K562 (cell line): Measurements from ENCODE around the gene DBT. TPM values are rescaled to one million over a fixed set of nuclear protein-coding genes. Genes with fewer than 3 reads are reported as not detected.

ENCODE experiments used
- GABPB1 ChIP-seq: sonication (generic); formaldehyde crosslinking; IDR thresholded peaks from 2 replicates; pipeline ENCODE4 v1.8.0; 2022; ENCODE audit warnings: mild to moderate bottlenecking, missing genetic modification reagents
- MLLT1 ChIP-seq, 2 experiments: fragments of 450-650 bp; IDR thresholded peaks; 2 replicates each; pipeline ENCODE4 v1.6.1; 2016
- PRMT5 ChIP-seq: sonication (generic); formaldehyde crosslinking; IDR thresholded peaks from 2 replicates; pipeline ENCODE4 v1.5.0; 2020; ENCODE audit warnings: missing genetic modification reagents
- RBM39 ChIP-seq: fragments of 200-400 bp; formaldehyde crosslinking; optimal IDR thresholded peaks from 2 replicates; pipeline ENCODE3; 2018; ENCODE audit warnings: low read depth, low read length
- RCOR1 ChIP-seq, 2 experiments: IDR thresholded peaks; 2 replicates each; pipeline ENCODE4 v1.6.1; 2012; ENCODE audit warnings: low read depth in 2 of 2, low read length in 2 of 2, borderline replicate concordance in 1 of 2, improper control_type of control experiment in 1 of 2
- TBP ChIP-seq: optimal IDR thresholded peaks from 2 replicates; pipeline ENCODE3; 2011; ENCODE audit warnings: low read depth, low read length, improper control_type of control experiment
- TEAD4 ChIP-seq, 2 experiments: sonication (generic) in 1 of 2; formaldehyde crosslinking in 1 of 2; IDR thresholded peaks; 2 replicates each; pipeline versions ENCODE4 v1.6.1 to v1.8.0; 2012 to 2022; ENCODE audit warnings: borderline replicate concordance in 1 of 2, inconsistent platforms in 1 of 2, low read length in 1 of 2, mild to moderate bottlenecking in 1 of 2, missing genetic modification reagents in 1 of 2
- XRCC5 ChIP-seq: fragments of 200-400 bp; formaldehyde crosslinking; IDR thresholded peaks from 2 replicates; pipeline ENCODE4 v1.6.1; 2017; ENCODE audit warnings: low read depth, mild to moderate bottlenecking, low read length
- ZKSCAN3 ChIP-seq: fragments of 250-450 bp; sonication (Bioruptor Pico); IDR thresholded peaks from 2 replicates; pipeline ENCODE4 v1.4.0; 2020
- ZNF780A ChIP-seq: fragments of 250-450 bp; sonication (Bioruptor Pico); IDR thresholded peaks from 2 replicates; pipeline ENCODE4 v1.5.0; 2021; ENCODE audit warnings: mild to moderate bottlenecking
- polyA plus RNA-seq, 8 experiments: library from polyadenylated mRNA; depleted of rRNA in 4 of 8; stranded (reverse) in 5 of 8; unstranded in 3 of 8; fragments of >200 nt; fragmentation: Nextera tagmentation in 2 of 8; fragmentation: Illumina TruSeq in 1 of 8; extraction: Ambion mirVana in 2 of 8; extraction: Trizol in 1 of 8; gene quantifications; 2 replicates each; pipeline versions ENCODE4 v1.2.1 to v1.2.3, GENCODE V29; 2011 to 2014; ENCODE audit warnings: inconsistent platforms in 1 of 8, missing spikeins in 1 of 8
- total RNA-seq, 7 experiments: library from RNA; depleted of rRNA in 6 of 7; stranded (reverse); fragments of >200 nt in 6 of 7; fragmentation: Illumina TruSeq in 2 of 7; extraction: Trizol in 2 of 7; gene quantifications; 2 replicates each; pipeline versions ENCODE4 v1.2.1 to v1.2.3, GENCODE V29; 2011 to 2021; ENCODE audit warnings: low replicate concordance in 1 of 7
- TF ChIP-seq, protein P1 (sequence below): fragments of 450-650 bp; IDR thresholded peaks from 2 replicates; pipeline ENCODE4 v1.6.1; 2016; ENCODE audit warnings: low read depth
- TF ChIP-seq, protein P2 (sequence below): sonication (generic); formaldehyde crosslinking; IDR thresholded peaks from 2 replicates; pipeline ENCODE4 v1.8.1; 2023; ENCODE audit warnings: mild to moderate bottlenecking, missing genetic modification reagents
- TF ChIP-seq, protein P3 (sequence below): fragments of 250-450 bp; sonication (Bioruptor Pico); IDR thresholded peaks from 2 replicates; pipeline ENCODE4 v1.8.0; 2021; ENCODE audit warnings: moderate library complexity, mild to moderate bottlenecking, inconsistent platforms

Gene DBT
- total and polyA plus RNA-seq, 9 of the 15 experiments (the other 6 are each of a cell fraction or from before 2014, with no cell fraction given), result 2.7 to 13.5 (median 7.3) TPM

DNA sequence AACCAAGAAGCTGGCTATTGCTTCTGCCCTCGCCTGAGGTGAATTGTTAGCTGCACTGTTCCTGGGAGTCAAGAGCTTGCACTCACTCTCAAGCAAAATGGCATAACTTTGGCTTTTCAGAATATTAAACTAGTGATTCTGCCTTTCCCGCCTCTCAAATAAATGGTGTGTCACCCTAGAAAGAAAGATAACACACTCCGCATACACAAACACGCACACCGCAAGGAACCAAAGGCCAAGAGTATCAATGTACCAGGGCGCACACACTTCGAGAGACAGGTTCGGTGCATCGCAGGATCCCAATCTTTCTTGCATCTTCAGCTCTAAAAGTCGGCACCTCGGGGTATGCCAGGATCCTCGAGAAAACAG, 15.9 kb upstream of the DBT start (continued):
- TF ChIP-seq, protein P1, sequence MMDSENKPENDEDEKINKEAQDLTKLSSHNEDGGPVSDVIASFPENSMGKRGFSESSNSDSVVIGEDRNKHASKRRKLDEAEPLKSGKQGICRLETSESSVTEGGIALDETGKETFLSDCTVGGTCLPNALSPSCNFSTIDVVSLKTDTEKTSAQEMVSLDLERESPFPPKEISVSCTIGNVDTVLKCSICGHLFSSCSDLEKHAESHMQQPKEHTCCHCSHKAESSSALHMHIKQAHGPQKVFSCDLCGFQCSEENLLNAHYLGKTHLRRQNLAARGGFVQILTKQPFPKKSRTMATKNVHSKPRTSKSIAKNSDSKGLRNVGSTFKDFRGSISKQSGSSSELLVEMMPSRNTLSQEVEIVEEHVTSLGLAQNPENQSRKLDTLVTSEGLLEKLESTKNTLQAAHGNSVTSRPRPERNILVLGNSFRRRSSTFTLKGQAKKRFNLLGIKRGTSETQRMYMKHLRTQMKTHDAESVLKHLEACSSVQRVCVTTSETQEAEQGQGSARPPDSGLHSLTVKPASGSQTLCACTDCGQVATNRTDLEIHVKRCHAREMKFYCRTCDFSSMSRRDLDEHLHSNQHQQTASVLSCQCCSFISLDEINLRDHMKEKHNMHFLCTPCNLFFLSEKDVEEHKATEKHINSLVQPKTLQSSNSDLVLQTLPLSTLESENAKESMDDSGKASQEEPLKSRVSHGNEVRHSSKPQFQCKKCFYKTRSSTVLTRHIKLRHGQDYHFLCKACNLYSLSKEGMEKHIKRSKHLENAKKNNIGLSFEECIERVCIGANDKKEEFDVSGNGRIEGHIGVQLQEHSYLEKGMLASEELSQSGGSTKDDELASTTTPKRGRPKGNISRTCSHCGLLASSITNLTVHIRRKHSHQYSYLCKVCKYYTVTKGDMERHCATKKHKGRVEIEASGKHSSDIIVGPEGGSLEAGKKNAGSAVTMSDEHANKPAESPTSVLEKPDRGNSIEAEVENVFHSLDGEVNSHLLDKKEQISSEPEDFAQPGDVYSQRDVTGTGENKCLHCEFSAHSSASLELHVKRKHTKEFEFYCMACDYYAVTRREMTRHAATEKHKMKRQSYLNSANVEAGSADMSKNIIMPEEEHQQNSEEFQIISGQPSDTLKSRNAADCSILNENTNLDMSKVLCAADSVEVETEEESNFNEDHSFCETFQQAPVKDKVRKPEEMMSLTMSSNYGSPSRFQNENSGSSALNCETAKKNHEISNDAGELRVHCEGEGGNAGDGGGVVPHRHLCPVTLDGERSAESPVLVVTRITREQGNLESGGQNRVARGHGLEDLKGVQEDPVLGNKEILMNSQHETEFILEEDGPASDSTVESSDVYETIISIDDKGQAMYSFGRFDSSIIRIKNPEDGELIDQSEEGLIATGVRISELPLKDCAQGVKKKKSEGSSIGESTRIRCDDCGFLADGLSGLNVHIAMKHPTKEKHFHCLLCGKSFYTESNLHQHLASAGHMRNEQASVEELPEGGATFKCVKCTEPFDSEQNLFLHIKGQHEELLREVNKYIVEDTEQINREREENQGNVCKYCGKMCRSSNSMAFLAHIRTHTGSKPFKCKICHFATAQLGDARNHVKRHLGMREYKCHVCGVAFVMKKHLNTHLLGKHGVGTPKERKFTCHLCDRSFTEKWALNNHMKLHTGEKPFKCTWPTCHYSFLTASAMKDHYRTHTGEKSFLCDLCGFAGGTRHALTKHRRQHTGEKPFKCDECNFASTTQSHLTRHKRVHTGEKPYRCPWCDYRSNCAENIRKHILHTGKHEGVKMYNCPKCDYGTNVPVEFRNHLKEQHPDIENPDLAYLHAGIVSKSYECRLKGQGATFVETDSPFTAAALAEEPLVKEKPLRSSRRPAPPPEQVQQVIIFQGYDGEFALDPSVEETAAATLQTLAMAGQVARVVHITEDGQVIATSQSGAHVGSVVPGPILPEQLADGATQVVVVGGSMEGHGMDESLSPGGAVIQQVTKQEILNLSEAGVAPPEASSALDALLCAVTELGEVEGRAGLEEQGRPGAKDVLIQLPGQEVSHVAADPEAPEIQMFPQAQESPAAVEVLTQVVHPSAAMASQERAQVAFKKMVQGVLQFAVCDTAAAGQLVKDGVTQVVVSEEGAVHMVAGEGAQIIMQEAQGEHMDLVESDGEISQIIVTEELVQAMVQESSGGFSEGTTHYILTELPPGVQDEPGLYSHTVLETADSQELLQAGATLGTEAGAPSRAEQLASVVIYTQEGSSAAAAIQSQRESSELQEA, result no peak
- TF ChIP-seq ZKSCAN3 (CRISPR knock-in tag) (no peak), TEAD4 (IDR thresholded peaks at IDR 0.05; ENCODE audit: low read length) (0 out of 2 replicates have a peak, but pooled peaks have one; percentile 15), TEAD4 (CRISPR knock-in tag; IDR thresholded peaks at IDR 0.05; ENCODE audit: borderline replicate concordance) (no peak), MLLT1 (IDR thresholded peaks at IDR 0.05) (peak in 1 of 2 experiments; percentile 45; a peak in 1 of 4 replicates), ZNF780A (CRISPR knock-in tag) (no peak), GABPB1 (CRISPR knock-in tag) (no peak), RBM39 (no peak), XRCC5 (no peak), TBP (no peak), RCOR1 (IDR thresholded peaks at IDR 0.05; ENCODE audit: borderline replicate concordance in 1 of 2, low read depth in 2 of 2, low read length in 2 of 2) (no peak), PRMT5 (no peak)
- TF ChIP-seq, protein P2, sequence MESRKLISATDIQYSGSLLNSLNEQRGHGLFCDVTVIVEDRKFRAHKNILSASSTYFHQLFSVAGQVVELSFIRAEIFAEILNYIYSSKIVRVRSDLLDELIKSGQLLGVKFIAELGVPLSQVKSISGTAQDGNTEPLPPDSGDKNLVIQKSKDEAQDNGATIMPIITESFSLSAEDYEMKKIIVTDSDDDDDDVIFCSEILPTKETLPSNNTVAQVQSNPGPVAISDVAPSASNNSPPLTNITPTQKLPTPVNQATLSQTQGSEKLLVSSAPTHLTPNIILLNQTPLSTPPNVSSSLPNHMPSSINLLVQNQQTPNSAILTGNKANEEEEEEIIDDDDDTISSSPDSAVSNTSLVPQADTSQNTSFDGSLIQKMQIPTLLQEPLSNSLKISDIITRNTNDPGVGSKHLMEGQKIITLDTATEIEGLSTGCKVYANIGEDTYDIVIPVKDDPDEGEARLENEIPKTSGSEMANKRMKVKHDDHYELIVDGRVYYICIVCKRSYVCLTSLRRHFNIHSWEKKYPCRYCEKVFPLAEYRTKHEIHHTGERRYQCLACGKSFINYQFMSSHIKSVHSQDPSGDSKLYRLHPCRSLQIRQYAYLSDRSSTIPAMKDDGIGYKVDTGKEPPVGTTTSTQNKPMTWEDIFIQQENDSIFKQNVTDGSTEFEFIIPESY (CRISPR knock-in tag), result no peak
- TF ChIP-seq, protein P3, sequence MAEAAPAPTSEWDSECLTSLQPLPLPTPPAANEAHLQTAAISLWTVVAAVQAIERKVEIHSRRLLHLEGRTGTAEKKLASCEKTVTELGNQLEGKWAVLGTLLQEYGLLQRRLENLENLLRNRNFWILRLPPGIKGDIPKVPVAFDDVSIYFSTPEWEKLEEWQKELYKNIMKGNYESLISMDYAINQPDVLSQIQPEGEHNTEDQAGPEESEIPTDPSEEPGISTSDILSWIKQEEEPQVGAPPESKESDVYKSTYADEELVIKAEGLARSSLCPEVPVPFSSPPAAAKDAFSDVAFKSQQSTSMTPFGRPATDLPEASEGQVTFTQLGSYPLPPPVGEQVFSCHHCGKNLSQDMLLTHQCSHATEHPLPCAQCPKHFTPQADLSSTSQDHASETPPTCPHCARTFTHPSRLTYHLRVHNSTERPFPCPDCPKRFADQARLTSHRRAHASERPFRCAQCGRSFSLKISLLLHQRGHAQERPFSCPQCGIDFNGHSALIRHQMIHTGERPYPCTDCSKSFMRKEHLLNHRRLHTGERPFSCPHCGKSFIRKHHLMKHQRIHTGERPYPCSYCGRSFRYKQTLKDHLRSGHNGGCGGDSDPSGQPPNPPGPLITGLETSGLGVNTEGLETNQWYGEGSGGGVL (CRISPR knock-in tag), result no peak
